HepG2 (cell line): ENCODE data around the gene PPP2R2C. TPM values are rescaled to one million over a fixed set of nuclear protein-coding genes. Genes with fewer than 3 reads are reported as not detected.

ENCODE experiments used
- CC2D1A ChIP-seq: sonication (generic); formaldehyde crosslinking; IDR thresholded peaks from 2 replicates; pipeline ENCODE4 v1.8.1; 2023; ENCODE audit warnings: mild to moderate bottlenecking, missing genetic modification reagents
- CREBL2 ChIP-seq: sonication (generic); formaldehyde crosslinking; IDR thresholded peaks from 2 replicates; pipeline ENCODE4 v1.8.1; 2023; ENCODE audit warnings: missing genetic modification reagents, mild to moderate bottlenecking, borderline replicate concordance
- EED ChIP-seq: sonication (generic); formaldehyde crosslinking; IDR thresholded peaks from 2 replicates; pipeline ENCODE4 v1.5.0; 2020; ENCODE audit warnings: mild to moderate bottlenecking, missing genetic modification reagents
- FOXA3 ChIP-seq: IDR thresholded peaks from 2 replicates; pipeline ENCODE4 v1.6.1; 2016; ENCODE audit warnings: missing genetic modification reagents, missing compliant biosample characterization
- HIVEP1 ChIP-seq: sonication (generic); formaldehyde crosslinking; IDR thresholded peaks from 2 replicates; pipeline ENCODE4 v1.4.0; 2020; ENCODE audit warnings: mild to moderate bottlenecking, missing genetic modification reagents
- MAFK ChIP-seq, 2 experiments: IDR thresholded peaks in 1 of 2; conservative IDR thresholded peaks in 1 of 2; 2 replicates each; pipeline ENCODE4 v1.6.1; 2011; ENCODE audit warnings: improper control_type of control experiment in 2 of 2, low read length in 2 of 2
- MBNL3 ChIP-seq: fragments of 250-450 bp; sonication (Bioruptor Pico); conservative IDR thresholded peaks from 2 replicates; pipeline ENCODE4 v1.8.0; 2022; ENCODE audit warnings: mild to moderate bottlenecking, inconsistent platforms
- MLX ChIP-seq: IDR thresholded peaks from 2 replicates; pipeline ENCODE4 v1.6.1; 2016
- MTA1 ChIP-seq: sonication (generic); formaldehyde crosslinking; IDR thresholded peaks from 2 replicates; pipeline ENCODE4 v1.4.0; 2020; ENCODE audit warnings: missing genetic modification reagents, mild to moderate bottlenecking, borderline replicate concordance
- NFIC ChIP-seq: IDR thresholded peaks from 2 replicates; pipeline ENCODE4 v1.6.1; 2012; ENCODE audit warnings: mild to moderate bottlenecking, low read length, inconsistent platforms
- NR2C2 ChIP-seq: sonication (generic); formaldehyde crosslinking; IDR thresholded peaks from 2 replicates; pipeline ENCODE4 v1.4.0; 2020; ENCODE audit warnings: missing genetic modification reagents, mild to moderate bottlenecking, moderate library complexity, borderline replicate concordance
- RAD21 ChIP-seq: fragments of 450-650 bp; formaldehyde crosslinking; IDR thresholded peaks from 2 replicates; pipeline ENCODE4 v1.5.0; 2020; ENCODE audit warnings: mild to moderate bottlenecking
- THYN1 ChIP-seq: sonication (generic); formaldehyde crosslinking; IDR thresholded peaks from 2 replicates; pipeline ENCODE4 v1.8.1; 2023; ENCODE audit warnings: low read depth, mild to moderate bottlenecking, moderate library complexity, missing genetic modification reagents, borderline replicate concordance
- TP53 ChIP-seq: sonication (generic); formaldehyde crosslinking; conservative IDR thresholded peaks from 2 replicates; pipeline ENCODE4 v1.4.0; 2020; ENCODE audit warnings: missing genetic modification reagents
- ZBTB43 ChIP-seq: sonication (generic); formaldehyde crosslinking; conservative IDR thresholded peaks from 2 replicates; pipeline ENCODE4 v1.4.0; 2020; ENCODE audit warnings: missing genetic modification reagents
- ZMYM2 ChIP-seq: sonication (generic); formaldehyde crosslinking; IDR thresholded peaks from 2 replicates; pipeline ENCODE4 v1.8.0; 2022; ENCODE audit warnings: mild to moderate bottlenecking, missing genetic modification reagents
- ZNF234 ChIP-seq: sonication (generic); formaldehyde crosslinking; conservative IDR thresholded peaks from 2 replicates; pipeline ENCODE4 v1.5.1; 2020; ENCODE audit warnings: mild to moderate bottlenecking, missing genetic modification reagents
- ZNF317 ChIP-seq: sonication (generic); formaldehyde crosslinking; IDR thresholded peaks from 2 replicates; pipeline ENCODE4 v1.5.0; 2020; ENCODE audit warnings: mild to moderate bottlenecking, missing genetic modification reagents
- ZNF318 ChIP-seq: sonication (generic); formaldehyde crosslinking; IDR thresholded peaks from 2 replicates; pipeline ENCODE4 v1.4.0; 2020; ENCODE audit warnings: mild to moderate bottlenecking, missing genetic modification reagents
- ZNF615 ChIP-seq: sonication (generic); formaldehyde crosslinking; IDR thresholded peaks from 2 replicates; pipeline ENCODE4 v1.5.0; 2020; ENCODE audit warnings: mild to moderate bottlenecking, missing genetic modification reagents, borderline replicate concordance
- ZSCAN25 ChIP-seq: sonication (generic); formaldehyde crosslinking; IDR thresholded peaks from 2 replicates; pipeline ENCODE4 v1.8.0; 2022; ENCODE audit warnings: mild to moderate bottlenecking, missing genetic modification reagents
- polyA plus RNA-seq, 8 experiments: library from polyadenylated mRNA; depleted of rRNA in 3 of 8; stranded (reverse) in 7 of 8; unstranded in 1 of 8; fragments of >200 nt; fragmentation: Illumina TruSeq in 4 of 8; extraction: Trizol in 4 of 8; gene quantifications; 2 replicates each; pipeline versions ENCODE4 v1.2.1 to v1.2.3, GENCODE V29; 2011 to 2016; ENCODE audit warnings: low read depth in 4 of 8, missing spikeins in 1 of 8, mixed read lengths in 1 of 8; ENCODE audit not compliant: insufficient read depth in 1 of 8
- total RNA-seq, 5 experiments: library from RNA; depleted of rRNA; stranded (reverse); fragments of >200 nt; fragmentation: Illumina TruSeq; extraction: Trizol; gene quantifications; 2 replicates each; pipeline ENCODE4 v1.2.3, GENCODE V29; 2016; ENCODE audit warnings: low read depth in 1 of 5

The PPP2R2C gene
- total and polyA plus RNA-seq, 2 of the 13 experiments (the other 11 are each of a cell fraction or from before 2014, with no cell fraction given), result 0.60 to 8.6 TPM

GRCh38 chr4:6321361-6321760, 151.1 kb downstream of the PPP2R2C start (continued):
- TF ChIP-seq ZNF318, result no peak
- TF ChIP-seq NFIC, result peak; percentile 39; the same call in 1 of the 2 replicates
- TF ChIP-seq THYN1 (CRISPR knock-in tag), result no peak
- TF ChIP-seq CC2D1A (CRISPR knock-in tag), result no peak
- TF ChIP-seq HIVEP1 (CRISPR knock-in tag), result no peak
- no peak for TF ChIP-seq MAFK (conservative IDR thresholded peaks at IDR 0.05 in 1 of 2, IDR thresholded peaks at IDR 0.05 in 1 of 2; ENCODE audit: low read length in 2 of 2)
- TF ChIP-seq MTA1 (CRISPR knock-in tag), result no peak
- TF ChIP-seq ZNF615 (CRISPR knock-in tag), result no peak
- TF ChIP-seq ZSCAN25 (CRISPR knock-in tag), result no peak
- TF ChIP-seq RAD21 (CRISPR knock-in tag), result no peak
- no peak for TF ChIP-seq TP53
- no peak for TF ChIP-seq ZNF234 (CRISPR knock-in tag)
- TF ChIP-seq MLX (CRISPR knock-in tag), result no peak
- TF ChIP-seq ZNF317, result no peak
- no peak for TF ChIP-seq CREBL2 (CRISPR knock-in tag)
- no peak for TF ChIP-seq MBNL3 (CRISPR knock-in tag)
- no peak for TF ChIP-seq EED (CRISPR knock-in tag)
- peak; percentile 83 for TF ChIP-seq FOXA3 (CRISPR knock-in tag)
- TF ChIP-seq ZBTB43 (CRISPR knock-in tag), result peak; percentile 95
- TF ChIP-seq ZMYM2 (CRISPR knock-in tag), result no peak
- no peak for TF ChIP-seq NR2C2
